HG03097 (cell line): ENCODE data around the gene SYP.
"Not testable (repeated sequence)": the region's sequence is repeated elsewhere in the genome, so short reads cannot be mapped to it uniquely, and the experiment has no call there.

Source experiments
- ATAC-seq: cut with Tn5 transposase; IDR thresholded peaks from one replicate; pipeline ENCODE4 v1.9.1; 2021; ENCODE audit not compliant: unreplicated experiment, low FRiP score

SYP gene

GRCh38 chrX:49147936-49148335 lies 52.1 kb downstream of the SYP start:
- ATAC-seq = no peak

GRCh38 chrX:49147282-49147681 lies 52.7 kb downstream of the SYP start:
- ATAC-seq = no peak

- not testable (repeated sequence) for ATAC-seq
Observed at GRCh38 chrX:49143154-49143553, 56.8 kb downstream of the SYP start.

- not testable (repeated sequence) for ATAC-seq
Observed at GRCh38 chrX:49142264-49142663, 57.7 kb downstream of the SYP start.

GRCh38 chrX:49139713-49140112 lies 60.3 kb downstream of the SYP start:
- no peak for ATAC-seq
